ENCODE measurements around the gene NAALADL2.

DNA sequence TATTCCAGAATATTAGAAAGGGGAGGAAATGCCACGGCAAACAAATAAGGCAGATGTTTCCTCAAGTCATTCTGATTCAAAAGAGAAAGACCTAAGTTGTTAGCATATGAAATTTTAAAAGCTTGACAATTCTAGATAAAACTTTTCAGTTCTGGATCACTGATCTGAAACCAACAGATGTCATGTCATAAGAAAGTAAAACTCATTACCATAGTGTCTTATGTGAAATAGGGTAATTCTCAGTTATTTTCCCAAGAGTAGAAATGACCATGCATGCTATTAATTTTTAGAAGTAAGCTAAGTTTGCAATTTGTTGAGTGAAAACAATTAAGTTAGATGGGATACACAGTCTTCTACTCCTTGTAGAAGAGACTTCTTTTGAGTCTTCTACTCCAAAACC is 630.3 kb downstream of the NAALADL2 start:
- TF ChIP-seq RAD21 (conservative IDR thresholded peaks at IDR 0.05) = no peak
- TF ChIP-seq, protein P1, sequence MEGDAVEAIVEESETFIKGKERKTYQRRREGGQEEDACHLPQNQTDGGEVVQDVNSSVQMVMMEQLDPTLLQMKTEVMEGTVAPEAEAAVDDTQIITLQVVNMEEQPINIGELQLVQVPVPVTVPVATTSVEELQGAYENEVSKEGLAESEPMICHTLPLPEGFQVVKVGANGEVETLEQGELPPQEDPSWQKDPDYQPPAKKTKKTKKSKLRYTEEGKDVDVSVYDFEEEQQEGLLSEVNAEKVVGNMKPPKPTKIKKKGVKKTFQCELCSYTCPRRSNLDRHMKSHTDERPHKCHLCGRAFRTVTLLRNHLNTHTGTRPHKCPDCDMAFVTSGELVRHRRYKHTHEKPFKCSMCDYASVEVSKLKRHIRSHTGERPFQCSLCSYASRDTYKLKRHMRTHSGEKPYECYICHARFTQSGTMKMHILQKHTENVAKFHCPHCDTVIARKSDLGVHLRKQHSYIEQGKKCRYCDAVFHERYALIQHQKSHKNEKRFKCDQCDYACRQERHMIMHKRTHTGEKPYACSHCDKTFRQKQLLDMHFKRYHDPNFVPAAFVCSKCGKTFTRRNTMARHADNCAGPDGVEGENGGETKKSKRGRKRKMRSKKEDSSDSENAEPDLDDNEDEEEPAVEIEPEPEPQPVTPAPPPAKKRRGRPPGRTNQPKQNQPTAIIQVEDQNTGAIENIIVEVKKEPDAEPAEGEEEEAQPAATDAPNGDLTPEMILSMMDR (IDR thresholded peaks at IDR 0.05; ENCODE audit: poor library complexity, severe bottlenecking) = no peak
- TF ChIP-seq POLR2AphosphoS5 (IDR thresholded peaks at IDR 0.05) = no peak
